HG02938 (cell line): ENCODE measurements around the gene HGFAC.
"Not testable (repeated sequence)": the region's sequence is repeated elsewhere in the genome, so short reads cannot be mapped to it uniquely, and the experiment has no call there.

Experiments used
- ATAC-seq: cut with Tn5 transposase; IDR thresholded peaks from one replicate; pipeline ENCODE4 v1.9.1; 2021; ENCODE audit warnings: mild to moderate bottlenecking, moderate library complexity; ENCODE audit not compliant: unreplicated experiment

Gene HGFAC

GRCh38 chr4:3410401-3411135 is 31.2 kb upstream of the HGFAC start:
- no peak for ATAC-seq

GRCh38 chr4:3411190-3411589 is 30.6 kb upstream of the HGFAC start:
- not testable (repeated sequence) for ATAC-seq

GRCh38 chr4:3411676-3412075 is 30.1 kb upstream of the HGFAC start:
- no peak for ATAC-seq

- no peak for ATAC-seq
Observed at GRCh38 chr4:3412257-3413020, 29.3 kb upstream of the HGFAC start.

GRCh38 chr4:3413217-3413671 is 28.5 kb upstream of the HGFAC start:
- no peak for ATAC-seq

GRCh38 chr4:3413675-3414420 is 27.9 kb upstream of the HGFAC start:
- ATAC-seq = no peak

- no peak for ATAC-seq
Observed at GRCh38 chr4:3414421-3415279, 27.1 kb upstream of the HGFAC start.

- no peak for ATAC-seq
Observed at GRCh38 chr4:3415471-3416141, 26.2 kb upstream of the HGFAC start.

- no peak for ATAC-seq
Observed at GRCh38 chr4:3416270-3416669, 25.5 kb upstream of the HGFAC start.

- ATAC-seq = no peak
Observed at GRCh38 chr4:3416821-3417221, 24.9 kb upstream of the HGFAC start.

- ATAC-seq = no peak
Observed at GRCh38 chr4:3417448-3417847, 24.3 kb upstream of the HGFAC start.

- ATAC-seq = no peak
Observed at GRCh38 chr4:3418029-3418762, 23.6 kb upstream of the HGFAC start.

GRCh38 chr4:3419836-3420605 is 21.7 kb upstream of the HGFAC start:
- ATAC-seq = no peak

GRCh38 chr4:3420606-3420955 is 21.2 kb upstream of the HGFAC start:
- no peak for ATAC-seq

- ATAC-seq = no peak
Observed at GRCh38 chr4:3420956-3421355, 20.8 kb upstream of the HGFAC start.

- ATAC-seq = no peak
Observed at GRCh38 chr4:3421470-3421869, 20.3 kb upstream of the HGFAC start.

GRCh38 chr4:3422241-3422801 is 19.4 kb upstream of the HGFAC start:
- ATAC-seq = no peak

GRCh38 chr4:3422808-3423297 is 18.9 kb upstream of the HGFAC start:
- no peak for ATAC-seq
